Measurements from ENCODE around the gene TNFRSF14.
"Not testable (repeated sequence)": the region's sequence is repeated elsewhere in the genome, so short reads cannot be mapped to it uniquely, and the experiment has no call there.

DNA sequence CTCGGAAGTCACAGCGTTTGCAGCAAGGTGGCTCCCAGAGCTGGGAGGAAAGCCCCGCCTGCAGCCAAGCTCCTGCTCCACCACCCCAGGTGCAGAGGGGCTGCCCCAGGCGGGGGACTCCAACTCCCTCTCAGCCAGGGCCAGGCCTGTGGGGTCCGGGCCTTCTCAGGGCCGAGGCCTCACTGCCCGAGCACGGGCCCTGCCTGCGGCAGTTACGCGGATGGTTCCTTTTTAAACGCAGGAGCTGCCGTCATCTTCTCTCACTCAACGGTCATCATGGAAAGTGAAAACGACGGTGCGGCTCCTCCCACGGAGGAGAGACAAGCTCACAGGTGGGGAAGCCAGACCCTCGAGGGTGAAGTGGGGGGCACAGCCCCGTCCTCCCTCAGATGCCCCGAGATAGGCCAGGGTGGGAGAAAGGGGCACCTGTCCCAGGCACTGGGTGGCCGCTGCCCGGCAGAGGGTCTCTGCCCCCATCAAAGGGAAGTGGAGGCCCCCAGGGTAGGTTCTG lies 21.4 kb downstream of the TNFRSF14 start:
- not testable (repeated sequence) for TF ChIP-seq EZH2phosphoT487 (IDR thresholded peaks at IDR 0.05; ENCODE audit: insufficient read depth, low read depth); EZH2 (IDR thresholded peaks at IDR 0.05; ENCODE audit: insufficient read depth, poor library complexity, severe bottlenecking)
